Neutrophil (primary cell): ENCODE data around the gene PRDM15.

Experiments used
- H3K27ac ChIP-seq: fragments of 200-600 bp; sonication (generic); 2 replicates; pipeline ENCODE4 v1.5.1; 2016; ENCODE audit warnings: mild to moderate bottlenecking, moderate library complexity
- H3K27me3 ChIP-seq: fragments of 200-600 bp; sonication (generic); 2 replicates; pipeline ENCODE4 v1.6.0; 2016; ENCODE audit warnings: mild to moderate bottlenecking
- H3K36me3 ChIP-seq: fragments of 200-600 bp; sonication (generic); 2 replicates; pipeline ENCODE4 v1.5.1; 2017
- H3K4me1 ChIP-seq, 2 experiments: fragments of 200-600 bp in 1 of 2; sonication (generic) in 1 of 2; 1 replicate in 1 of 2; 2 replicates in 1 of 2; pipeline versions ENCODE4 v1.5.1 to v1.6.1; 2013 to 2016; ENCODE audit warnings: low read depth in 1 of 2, low read length in 1 of 2, mild to moderate bottlenecking in 1 of 2, moderate library complexity in 1 of 2; ENCODE audit not compliant: control insufficient read depth in 1 of 2, insufficient read depth in 1 of 2
- H3K4me3 ChIP-seq, 2 experiments: fragments of 200-600 bp in 1 of 2; sonication (generic) in 1 of 2; 1 replicate in 1 of 2; 2 replicates in 1 of 2; pipeline ENCODE4 v1.5.1; 2013 to 2016; ENCODE audit warnings: low read depth in 1 of 2, low read length in 1 of 2, mild to moderate bottlenecking in 1 of 2, moderate library complexity in 1 of 2
- H3K9me3 ChIP-seq: fragments of 200-600 bp; sonication (generic); 2 replicates; pipeline ENCODE4 v1.5.1; 2016
- TF ChIP-seq, protein P1 (sequence below): fragments of 200-600 bp; sonication (generic); IDR thresholded peaks from 2 replicates; pipeline ENCODE4 v1.5.1; 2016; ENCODE audit warnings: antibody characterized with exemption

Gene PRDM15

GRCh38 chr21:41890355-41890754 lies 11.2 kb upstream of the PRDM15 start:
- Histone ChIP-seq H3K9me3 (no peaks in the 10 kb centered on the region), H3K27ac (no peak overlapping the region), H3K27me3 (peaks cover 6% of the 10 kb centered on the region), H3K4me3 (no peak overlapping the region), H3K4me1 (peaks cover 0 to 3% of the 10 kb centered on the region in 2 experiments), H3K36me3 (no peaks in the 10 kb centered on the region)
- TF ChIP-seq, protein P1, sequence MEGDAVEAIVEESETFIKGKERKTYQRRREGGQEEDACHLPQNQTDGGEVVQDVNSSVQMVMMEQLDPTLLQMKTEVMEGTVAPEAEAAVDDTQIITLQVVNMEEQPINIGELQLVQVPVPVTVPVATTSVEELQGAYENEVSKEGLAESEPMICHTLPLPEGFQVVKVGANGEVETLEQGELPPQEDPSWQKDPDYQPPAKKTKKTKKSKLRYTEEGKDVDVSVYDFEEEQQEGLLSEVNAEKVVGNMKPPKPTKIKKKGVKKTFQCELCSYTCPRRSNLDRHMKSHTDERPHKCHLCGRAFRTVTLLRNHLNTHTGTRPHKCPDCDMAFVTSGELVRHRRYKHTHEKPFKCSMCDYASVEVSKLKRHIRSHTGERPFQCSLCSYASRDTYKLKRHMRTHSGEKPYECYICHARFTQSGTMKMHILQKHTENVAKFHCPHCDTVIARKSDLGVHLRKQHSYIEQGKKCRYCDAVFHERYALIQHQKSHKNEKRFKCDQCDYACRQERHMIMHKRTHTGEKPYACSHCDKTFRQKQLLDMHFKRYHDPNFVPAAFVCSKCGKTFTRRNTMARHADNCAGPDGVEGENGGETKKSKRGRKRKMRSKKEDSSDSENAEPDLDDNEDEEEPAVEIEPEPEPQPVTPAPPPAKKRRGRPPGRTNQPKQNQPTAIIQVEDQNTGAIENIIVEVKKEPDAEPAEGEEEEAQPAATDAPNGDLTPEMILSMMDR = no peak

- Histone ChIP-seq H3K4me1 (peaks cover 0 to 7% of the 10 kb centered on the region in 2 experiments), H3K27me3 (peaks cover 13% of the 10 kb centered on the region), H3K4me3 (no peak overlapping the region), H3K9me3 (no peaks in the 10 kb centered on the region), H3K36me3 (no peaks in the 10 kb centered on the region), H3K27ac (no peak overlapping the region)
- TF ChIP-seq, protein P1 = no peak
These were observed 9.7 kb upstream of the PRDM15 start for GRCh38 chr21:41888749-41889376.

- Histone ChIP-seq H3K4me3 (no peak overlapping the region), H3K27ac (no peak overlapping the region), H3K4me1 (peaks cover 0 to 7% of the 10 kb centered on the region in 2 experiments), H3K27me3 (peaks cover 13% of the 10 kb centered on the region), H3K36me3 (no peaks in the 10 kb centered on the region), H3K9me3 (no peaks in the 10 kb centered on the region)
- TF ChIP-seq, protein P1 = no peak
These were observed 8.5 kb upstream of the PRDM15 start for GRCh38 chr21:41887667-41888066.

GRCh38 chr21:41886328-41886727 lies 7.2 kb upstream of the PRDM15 start:
- TF ChIP-seq, protein P1 = no peak
- no peak overlapping the region for H3K4me3 ChIP-seq
- peaks cover 13% of the 10 kb centered on the region for H3K27me3 ChIP-seq
- H3K9me3 ChIP-seq = no peaks in the 10 kb centered on the region
- no peak overlapping the region for H3K27ac ChIP-seq
- H3K36me3 ChIP-seq = no peaks in the 10 kb centered on the region
- H3K4me1 ChIP-seq = peaks cover 0 to 7% of the 10 kb centered on the region in 2 experiments

- Histone ChIP-seq H3K4me3 (no peak overlapping the region), H3K9me3 (no peaks in the 10 kb centered on the region), H3K4me1 (peaks cover 0 to 7% of the 10 kb centered on the region in 2 experiments), H3K27ac (no peak overlapping the region), H3K36me3 (no peaks in the 10 kb centered on the region), H3K27me3 (peaks cover 13% of the 10 kb centered on the region)
- TF ChIP-seq, protein P1 = no peak
These were observed 6.3 kb upstream of the PRDM15 start for GRCh38 chr21:41885341-41886024.
